ENCODE measurements around the gene DCN.

DCN gene

GRCh38 chr12:91133871-91134270 is 48.7 kb downstream of the DCN start:
- no peak overlapping the region for H2AFZ ChIP-seq (ENCODE audit: low read depth, low read length)
- H3K79me2 ChIP-seq (ENCODE audit: insufficient read depth, low read length) = no peaks in the 10 kb centered on the region
- no peaks in the 10 kb centered on the region for H4K20me1 ChIP-seq (ENCODE audit: insufficient read depth, low read length)
- TF ChIP-seq, protein P1, sequence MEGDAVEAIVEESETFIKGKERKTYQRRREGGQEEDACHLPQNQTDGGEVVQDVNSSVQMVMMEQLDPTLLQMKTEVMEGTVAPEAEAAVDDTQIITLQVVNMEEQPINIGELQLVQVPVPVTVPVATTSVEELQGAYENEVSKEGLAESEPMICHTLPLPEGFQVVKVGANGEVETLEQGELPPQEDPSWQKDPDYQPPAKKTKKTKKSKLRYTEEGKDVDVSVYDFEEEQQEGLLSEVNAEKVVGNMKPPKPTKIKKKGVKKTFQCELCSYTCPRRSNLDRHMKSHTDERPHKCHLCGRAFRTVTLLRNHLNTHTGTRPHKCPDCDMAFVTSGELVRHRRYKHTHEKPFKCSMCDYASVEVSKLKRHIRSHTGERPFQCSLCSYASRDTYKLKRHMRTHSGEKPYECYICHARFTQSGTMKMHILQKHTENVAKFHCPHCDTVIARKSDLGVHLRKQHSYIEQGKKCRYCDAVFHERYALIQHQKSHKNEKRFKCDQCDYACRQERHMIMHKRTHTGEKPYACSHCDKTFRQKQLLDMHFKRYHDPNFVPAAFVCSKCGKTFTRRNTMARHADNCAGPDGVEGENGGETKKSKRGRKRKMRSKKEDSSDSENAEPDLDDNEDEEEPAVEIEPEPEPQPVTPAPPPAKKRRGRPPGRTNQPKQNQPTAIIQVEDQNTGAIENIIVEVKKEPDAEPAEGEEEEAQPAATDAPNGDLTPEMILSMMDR (IDR thresholded peaks at IDR 0.05; ENCODE audit: borderline replicate concordance, extremely low read depth, low read length, poor library complexity, severe bottlenecking) = no peak
- ATAC-seq (ENCODE audit: insufficient read depth, low read depth) (no peak), DNase-seq (no peak)
- no peak overlapping the region for H3K27ac ChIP-seq (ENCODE audit: low read length)
- H3K4me1 ChIP-seq (ENCODE audit: insufficient read depth, low read length) = no peaks in the 10 kb centered on the region
- H3K9ac ChIP-seq (ENCODE audit: low read depth, low read length) = no peak overlapping the region
- H3K9me3 ChIP-seq (ENCODE audit: insufficient read depth, low read length, severe bottlenecking) = no peaks in the 10 kb centered on the region
- H3K4me2 ChIP-seq (ENCODE audit: insufficient read depth, low read length) = no peak overlapping the region
- no peaks in the 10 kb centered on the region for H3K36me3 ChIP-seq (ENCODE audit: insufficient read depth, low read length)
- no peaks in the 10 kb centered on the region for H3K27me3 ChIP-seq (ENCODE audit: insufficient read depth, low read length, poor library complexity)
- H3K4me3 ChIP-seq (ENCODE audit: low read depth in 1 of 2, low read length in 2 of 2) = no peak overlapping the region

- Histone ChIP-seq H3K4me3 (ENCODE audit: low read depth in 1 of 2, low read length in 2 of 2) (no peak overlapping the region), H3K36me3 (ENCODE audit: insufficient read depth, low read length) (no peaks in the 10 kb centered on the region), H3K27ac (ENCODE audit: low read length) (no peak overlapping the region), H3K79me2 (ENCODE audit: insufficient read depth, low read length) (no peaks in the 10 kb centered on the region), H3K4me1 (ENCODE audit: insufficient read depth, low read length) (no peaks in the 10 kb centered on the region), H4K20me1 (ENCODE audit: insufficient read depth, low read length) (no peaks in the 10 kb centered on the region), H3K27me3 (ENCODE audit: insufficient read depth, low read length, poor library complexity) (no peaks in the 10 kb centered on the region), H3K9me3 (ENCODE audit: insufficient read depth, low read length, severe bottlenecking) (no peaks in the 10 kb centered on the region), H3K9ac (ENCODE audit: low read depth, low read length) (no peak overlapping the region), H2AFZ (ENCODE audit: low read depth, low read length) (no peak overlapping the region), H3K4me2 (ENCODE audit: insufficient read depth, low read length) (no peak overlapping the region)
- ATAC-seq (ENCODE audit: insufficient read depth, low read depth) (no peak), DNase-seq (no peak)
- TF ChIP-seq, protein P1 (IDR thresholded peaks at IDR 0.05; ENCODE audit: borderline replicate concordance, extremely low read depth, low read length, poor library complexity, severe bottlenecking) = no peak
- TF ChIP-seq EZH2 (IDR thresholded peaks at IDR 0.05; ENCODE audit: borderline replicate concordance, low read depth, low read length, severe bottlenecking) = no peak
These were observed 52.8 kb downstream of the DCN start for GRCh38 chr12:91129662-91130362.

GRCh38 chr12:91127751-91128150 is 54.9 kb downstream of the DCN start:
- DNase-seq = no peak
- Histone ChIP-seq H3K9me3 (ENCODE audit: insufficient read depth, low read length, severe bottlenecking) (no peaks in the 10 kb centered on the region), H4K20me1 (ENCODE audit: insufficient read depth, low read length) (no peaks in the 10 kb centered on the region), H3K27me3 (ENCODE audit: insufficient read depth, low read length, poor library complexity) (no peaks in the 10 kb centered on the region), H3K4me2 (ENCODE audit: insufficient read depth, low read length) (no peak overlapping the region), H3K9ac (ENCODE audit: low read depth, low read length) (no peak overlapping the region), H3K79me2 (ENCODE audit: insufficient read depth, low read length) (no peaks in the 10 kb centered on the region), H2AFZ (ENCODE audit: low read depth, low read length) (no peak overlapping the region), H3K27ac (ENCODE audit: low read length) (no peak overlapping the region), H3K4me3 (ENCODE audit: low read depth in 1 of 2, low read length in 2 of 2) (no peak overlapping the region), H3K36me3 (ENCODE audit: insufficient read depth, low read length) (no peaks in the 10 kb centered on the region), H3K4me1 (ENCODE audit: insufficient read depth, low read length) (no peaks in the 10 kb centered on the region)
- ATAC-seq (ENCODE audit: insufficient read depth, low read depth) = no peak
- TF ChIP-seq EZH2 (IDR thresholded peaks at IDR 0.05; ENCODE audit: borderline replicate concordance, low read depth, low read length, severe bottlenecking) = no peak
- TF ChIP-seq, protein P1 (IDR thresholded peaks at IDR 0.05; ENCODE audit: borderline replicate concordance, extremely low read depth, low read length, poor library complexity, severe bottlenecking) = no peak
